KOPT-K1 (cell line): ENCODE results near the gene FLRT2.

ENCODE experiments used
- H3K27ac ChIP-seq: fragments of 200-600 bp; sonication (generic); 2 replicates; pipeline ENCODE4 v1.5.1; 2016; ENCODE audit warnings: antibody characterized with exemption, mild to moderate bottlenecking, low read depth, low read length; ENCODE audit not compliant: poor library complexity, severe bottlenecking
- H3K36me3 ChIP-seq: fragments of 200-600 bp; sonication (generic); 2 replicates; pipeline ENCODE4 v1.5.1; 2017; ENCODE audit warnings: antibody characterized with exemption, mild to moderate bottlenecking, low read length, moderate library complexity; ENCODE audit not compliant: insufficient read depth
- H3K9me3 ChIP-seq: fragments of 200-600 bp; sonication (generic); 2 replicates; pipeline ENCODE4 v1.5.1; 2017; ENCODE audit warnings: antibody characterized with exemption, low read length, mild to moderate bottlenecking; ENCODE audit not compliant: insufficient read depth, poor library complexity, severe bottlenecking

The FLRT2 gene

DNA sequence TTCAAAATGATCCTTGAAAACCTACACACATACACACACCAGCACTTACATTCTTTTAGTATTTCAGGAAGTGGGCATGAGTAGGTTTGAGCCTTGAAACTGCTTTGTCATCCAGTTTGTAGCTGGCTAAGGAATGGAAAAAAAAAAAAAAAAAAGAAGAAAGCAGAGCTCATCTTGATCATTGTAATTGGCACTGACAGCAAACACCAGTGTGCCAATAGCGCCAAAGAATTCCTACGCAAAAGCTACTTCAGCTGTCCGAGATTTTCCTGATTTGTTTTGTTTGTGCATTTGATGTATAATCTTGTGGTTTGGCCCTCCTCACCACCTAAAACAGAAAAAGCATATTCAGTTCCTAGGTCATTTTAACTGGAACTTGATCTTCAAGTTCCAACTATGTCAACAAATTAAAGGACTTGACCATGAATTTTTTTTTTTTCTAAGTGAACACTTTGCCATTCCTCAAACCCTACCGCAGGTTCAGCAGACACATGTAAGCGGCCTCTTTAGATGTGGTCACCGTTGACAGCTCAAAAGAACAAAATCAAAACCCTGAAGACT lies 57.3 kb downstream of the FLRT2 start:
- Histone ChIP-seq H3K9me3 (no peaks in the 10 kb centered on the region), H3K36me3 (no peaks in the 10 kb centered on the region), H3K27ac (no peak overlapping the region)

DNA sequence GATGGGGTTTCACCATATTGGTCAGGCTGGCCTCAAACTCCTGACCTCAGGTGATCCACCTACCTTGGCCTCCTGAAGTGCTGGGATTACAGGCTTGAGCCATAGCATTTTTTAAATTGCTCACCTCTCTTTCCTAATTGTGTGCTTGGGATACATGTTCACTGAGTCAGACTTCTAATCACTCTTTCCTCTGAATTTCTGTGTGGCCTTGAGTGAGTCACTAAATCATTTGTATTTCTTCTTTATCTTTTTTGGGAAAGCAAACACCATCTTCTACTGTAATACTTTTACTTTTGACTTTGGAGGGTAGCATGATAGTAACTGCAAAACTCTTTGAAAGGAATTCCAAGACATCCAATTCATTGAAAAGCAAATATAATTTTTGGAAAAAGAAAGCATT lies 60.8 kb downstream of the FLRT2 start:
- H3K27ac ChIP-seq: no peak overlapping the region
- no peaks in the 10 kb centered on the region for H3K9me3 ChIP-seq
- no peaks in the 10 kb centered on the region for H3K36me3 ChIP-seq

DNA sequence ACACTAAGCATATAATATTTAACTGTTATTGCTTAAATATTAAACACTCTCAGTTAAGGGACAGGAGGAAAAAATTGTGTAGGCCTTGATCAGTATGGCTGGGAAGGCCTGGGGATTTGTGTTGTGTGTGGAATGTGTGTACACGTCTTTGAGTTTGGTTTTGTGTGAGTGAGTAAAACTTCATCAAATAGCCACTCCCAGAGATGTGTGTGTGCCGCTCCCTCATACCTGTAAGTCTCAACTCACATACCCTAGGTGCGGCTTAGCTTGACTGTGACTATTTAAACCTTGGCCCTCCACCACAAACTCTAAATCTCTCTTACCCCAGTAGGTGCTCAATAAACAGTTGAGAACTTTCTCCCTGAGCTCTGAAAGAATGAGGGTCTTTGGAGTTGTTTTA lies 64.3 kb downstream of the FLRT2 start:
- Histone ChIP-seq H3K36me3 (no peaks in the 10 kb centered on the region), H3K9me3 (no peaks in the 10 kb centered on the region)

DNA sequence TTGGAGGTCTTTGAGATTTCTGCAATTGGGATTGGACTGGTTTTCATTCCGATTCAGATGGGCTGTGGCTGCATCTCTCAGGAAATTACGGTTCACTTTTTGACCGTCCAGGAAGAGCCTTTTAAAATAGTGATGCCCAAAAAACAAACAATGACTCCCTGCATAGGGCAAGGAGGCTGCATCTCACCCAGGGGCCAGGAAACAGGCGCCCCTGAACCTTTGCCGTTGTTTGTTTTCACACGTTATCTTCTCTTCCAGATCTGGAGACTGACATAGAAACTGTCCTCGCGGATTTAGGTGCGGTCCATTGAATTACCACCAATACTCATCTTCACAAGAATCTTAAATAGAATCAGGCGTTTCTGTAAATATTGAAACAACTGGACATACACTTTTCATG lies 66.0 kb downstream of the FLRT2 start:
- Histone ChIP-seq H3K9me3 (no peaks in the 10 kb centered on the region), H3K27ac (no peak overlapping the region), H3K36me3 (no peaks in the 10 kb centered on the region)

More for the DNA sequence above, 64.3 kb downstream of the FLRT2 start:
- no peak overlapping the region for H3K27ac ChIP-seq

DNA sequence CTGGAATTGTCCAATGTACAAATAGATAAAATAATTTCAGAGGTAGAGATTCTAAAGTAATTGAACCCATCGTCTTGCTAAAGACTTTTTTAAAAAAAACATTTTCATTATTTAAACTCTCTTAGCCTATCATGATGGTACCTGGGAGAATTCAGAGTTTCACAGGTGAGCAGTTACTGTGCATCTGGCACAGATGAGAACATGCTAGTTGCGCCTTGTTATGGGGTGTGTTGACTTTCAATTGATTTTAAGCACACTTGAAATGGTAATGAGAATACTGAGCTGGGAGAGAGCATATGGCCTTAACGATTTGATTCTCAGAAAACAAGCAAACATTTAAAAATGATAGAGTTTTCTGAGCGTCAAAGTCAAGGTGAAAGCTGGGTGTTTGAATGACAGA lies 66.6 kb downstream of the FLRT2 start:
- Histone ChIP-seq H3K27ac (no peak overlapping the region), H3K36me3 (no peaks in the 10 kb centered on the region), H3K9me3 (no peaks in the 10 kb centered on the region)

DNA sequence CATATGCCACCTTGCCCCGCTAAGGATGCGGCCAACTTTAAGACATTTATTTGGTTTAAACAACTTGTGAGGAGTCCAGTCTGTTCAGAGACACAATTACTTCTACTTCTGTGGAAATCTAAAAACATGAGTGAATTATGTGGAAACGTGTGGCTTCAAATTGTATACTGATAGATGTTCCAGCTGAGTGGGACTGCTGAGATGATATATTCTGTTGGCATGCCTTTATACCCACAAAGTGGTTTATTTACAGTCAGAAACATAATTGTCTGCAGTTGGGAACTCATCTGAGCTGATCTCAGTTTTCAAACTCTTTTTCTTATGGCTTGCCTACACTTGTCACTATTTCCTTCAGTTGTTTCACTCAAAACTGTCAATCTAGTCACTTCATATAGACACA lies 67.8 kb downstream of the FLRT2 start:
- H3K9me3 ChIP-seq: no peaks in the 10 kb centered on the region
- H3K27ac ChIP-seq: no peak overlapping the region
- H3K36me3 ChIP-seq: no peaks in the 10 kb centered on the region

DNA sequence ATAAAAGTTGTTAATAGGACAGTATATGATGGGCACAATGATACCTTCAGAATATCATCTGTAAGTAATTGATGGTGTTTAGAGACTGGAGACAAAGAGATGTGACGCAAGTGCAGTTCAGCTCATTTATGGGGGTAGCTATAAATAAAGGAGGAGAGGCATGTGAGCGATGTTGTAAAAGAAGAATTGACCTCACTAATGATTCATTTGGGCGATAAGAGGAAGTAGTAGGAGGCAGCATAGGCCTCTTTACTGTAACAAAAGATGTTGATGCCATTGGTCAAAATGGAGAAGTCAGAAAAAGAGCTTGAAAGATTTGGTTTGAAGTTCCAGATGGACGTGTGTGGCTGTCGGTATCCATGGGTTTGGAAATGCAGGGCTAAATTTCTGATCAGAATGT lies 70.0 kb downstream of the FLRT2 start:
- Histone ChIP-seq H3K27ac (no peak overlapping the region), H3K36me3 (no peaks in the 10 kb centered on the region), H3K9me3 (no peaks in the 10 kb centered on the region)

DNA sequence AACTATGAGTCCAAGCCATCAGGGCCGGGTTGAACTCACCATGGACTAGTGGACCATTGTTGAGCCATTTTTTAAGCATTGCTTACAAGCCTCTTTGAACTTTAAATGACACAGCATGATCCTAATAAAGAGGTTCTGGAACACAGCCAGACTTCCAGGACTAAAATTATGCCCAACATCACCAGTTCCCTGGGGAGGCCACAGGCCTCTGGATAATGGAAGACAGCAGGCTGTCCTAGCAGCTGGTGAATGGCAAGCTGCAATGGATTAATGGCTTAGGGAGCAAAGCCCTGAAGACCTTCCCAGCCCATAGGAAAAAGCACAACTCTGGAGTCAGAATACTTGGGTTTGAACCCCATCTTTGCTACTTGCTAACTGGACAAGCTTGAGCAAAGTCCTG lies 71.3 kb downstream of the FLRT2 start:
- Histone ChIP-seq H3K27ac (no peak overlapping the region), H3K9me3 (no peaks in the 10 kb centered on the region), H3K36me3 (no peaks in the 10 kb centered on the region)

DNA sequence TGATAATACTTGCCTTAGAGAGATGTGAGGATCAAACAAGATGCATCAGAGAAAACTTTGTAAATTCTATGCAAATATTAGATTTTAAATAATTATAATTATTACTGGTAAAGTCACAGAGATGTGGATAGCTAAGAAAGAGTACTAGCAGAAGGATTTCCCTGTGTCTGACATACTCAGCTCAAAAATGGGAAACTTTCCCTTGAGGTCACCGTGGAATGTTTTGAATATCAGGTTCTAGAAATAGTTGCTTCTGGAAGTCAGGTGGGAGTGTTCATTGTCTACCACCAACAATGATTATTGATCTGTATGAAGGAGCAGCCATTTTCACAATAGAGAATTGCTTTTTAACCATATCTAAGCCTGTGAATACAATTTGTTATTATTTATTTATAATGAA lies 71.7 kb downstream of the FLRT2 start:
- Histone ChIP-seq H3K36me3 (no peaks in the 10 kb centered on the region), H3K27ac (no peak overlapping the region), H3K9me3 (no peaks in the 10 kb centered on the region)

DNA sequence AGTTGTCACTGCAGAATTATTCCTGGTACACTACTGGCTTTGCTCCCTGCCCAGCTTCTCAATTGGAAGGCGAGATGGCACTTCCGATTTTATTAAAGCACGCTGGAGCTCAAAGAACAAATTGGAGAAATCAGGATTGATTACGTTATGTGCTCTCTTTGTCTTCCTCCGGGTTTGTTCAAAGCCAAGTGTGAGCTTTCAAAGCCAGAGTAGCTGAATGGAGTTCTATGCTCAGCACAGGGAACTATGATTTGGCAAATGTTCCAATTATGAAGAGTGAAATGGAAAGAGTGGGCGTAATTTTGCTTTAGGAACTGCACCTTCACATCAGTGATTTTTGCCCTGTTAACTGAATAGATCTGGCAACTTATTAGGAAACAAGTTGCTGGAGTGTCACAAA lies 72.4 kb downstream of the FLRT2 start:
- no peaks in the 10 kb centered on the region for H3K36me3 ChIP-seq
- H3K9me3 ChIP-seq: no peaks in the 10 kb centered on the region
- H3K27ac ChIP-seq: no peak overlapping the region

DNA sequence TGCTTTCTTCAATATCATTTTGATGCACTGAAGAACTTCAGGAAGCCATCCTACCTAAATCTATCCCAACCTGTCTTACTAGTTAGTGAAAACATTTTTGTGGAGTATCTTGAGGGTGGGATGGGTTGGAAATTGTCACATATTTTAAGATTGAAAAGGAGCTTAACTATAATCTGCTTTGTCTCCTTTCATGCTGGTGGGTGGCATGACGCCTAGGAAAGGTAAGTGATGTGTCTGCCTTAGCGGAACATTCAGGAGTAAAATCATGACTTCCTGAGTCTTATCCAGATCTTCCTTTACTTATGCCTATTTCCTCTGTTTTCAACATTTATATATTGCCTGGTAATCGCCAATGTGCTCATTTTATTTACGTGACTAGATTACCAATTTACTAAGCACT lies 74.1 kb downstream of the FLRT2 start:
- Histone ChIP-seq H3K27ac (no peak overlapping the region), H3K36me3 (no peaks in the 10 kb centered on the region), H3K9me3 (no peaks in the 10 kb centered on the region)

DNA sequence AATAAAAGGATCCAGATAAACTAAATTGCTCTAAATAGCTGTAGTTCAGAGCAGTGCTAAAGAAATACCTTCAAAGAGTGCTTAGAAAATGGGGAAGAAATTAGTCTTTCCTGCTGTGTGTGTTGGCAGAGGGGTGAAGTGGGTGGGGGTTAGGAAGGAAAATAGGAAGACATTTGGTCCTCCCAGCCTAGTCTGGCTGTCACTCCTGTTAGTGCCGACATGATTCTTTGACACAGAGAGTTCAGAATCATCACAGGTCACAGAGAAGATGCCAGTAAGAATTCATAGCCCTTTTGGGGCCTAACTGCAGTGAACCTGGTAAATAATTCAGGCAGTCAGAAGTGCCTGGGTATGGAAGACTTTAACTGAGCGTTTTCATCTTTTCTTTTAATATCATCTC lies 74.8 kb downstream of the FLRT2 start:
- H3K27ac ChIP-seq: no peak overlapping the region
- no peaks in the 10 kb centered on the region for H3K36me3 ChIP-seq
- H3K9me3 ChIP-seq: no peaks in the 10 kb centered on the region

DNA sequence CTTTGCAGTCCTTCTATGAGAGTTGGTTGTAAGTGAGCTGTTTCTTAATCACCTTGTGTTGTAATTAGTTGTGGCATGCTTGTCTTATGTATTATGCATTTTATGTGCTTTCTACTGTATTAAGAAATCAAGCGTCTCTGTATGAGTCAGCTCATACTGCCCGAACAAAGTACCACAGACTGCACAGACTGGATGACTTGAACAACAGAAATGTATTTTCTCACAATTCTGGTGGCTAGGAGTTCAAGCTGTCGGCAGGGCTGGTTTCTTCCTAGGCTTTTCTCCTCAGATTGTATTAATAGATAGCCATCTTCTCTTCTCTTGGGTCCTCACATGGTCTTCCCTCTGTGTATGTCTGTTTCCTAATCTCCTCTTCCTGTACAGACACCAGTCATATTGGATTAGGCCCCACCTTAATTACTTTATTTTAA lies 77.7 kb downstream of the FLRT2 start:
- no peaks in the 10 kb centered on the region for H3K9me3 ChIP-seq
- no peaks in the 10 kb centered on the region for H3K36me3 ChIP-seq
- H3K27ac ChIP-seq: no peak overlapping the region

DNA sequence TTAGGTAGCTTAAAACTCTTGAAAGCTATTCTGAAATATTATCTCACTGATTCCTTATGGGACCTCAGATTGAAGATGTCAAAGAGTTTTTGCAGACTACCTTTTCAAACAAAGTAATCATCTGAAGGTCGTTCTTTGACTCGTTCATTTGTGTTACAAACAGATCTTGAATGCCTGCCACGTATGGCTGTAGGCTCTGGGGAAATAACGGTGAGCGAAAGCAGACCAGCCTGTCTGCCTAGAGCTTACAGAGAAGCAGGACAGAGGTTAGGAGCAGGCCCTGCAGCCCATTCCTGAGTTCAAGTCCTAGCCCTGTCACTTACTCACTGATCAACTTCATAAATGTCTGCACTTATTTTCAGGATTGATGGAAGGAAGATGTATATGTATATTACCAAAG lies 83.6 kb downstream of the FLRT2 start:
- Histone ChIP-seq H3K9me3 (no peaks in the 10 kb centered on the region), H3K36me3 (no peaks in the 10 kb centered on the region)

DNA sequence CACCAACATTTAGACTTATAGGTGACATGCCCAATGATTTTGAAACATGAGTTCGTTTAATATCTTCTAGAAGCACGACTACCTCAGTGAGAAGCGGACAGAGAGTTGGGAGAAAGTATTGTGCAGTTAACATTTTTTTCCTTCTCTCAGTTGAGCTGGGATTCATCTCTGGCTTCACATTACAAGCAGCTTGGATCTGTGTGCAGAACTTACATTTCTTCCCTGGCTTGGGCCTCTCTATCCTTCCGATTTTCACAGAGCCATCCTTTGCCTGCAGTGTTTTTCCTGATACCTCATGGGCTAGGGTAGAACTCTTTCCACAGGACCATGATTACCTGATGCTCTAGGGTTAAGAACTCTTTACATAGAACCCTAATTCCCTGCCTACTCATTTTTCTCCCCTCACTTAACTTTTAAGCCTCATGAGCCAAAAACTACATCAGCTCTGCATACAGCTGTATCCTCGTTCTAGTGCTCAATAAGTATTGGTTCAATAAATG lies 86.5 kb downstream of the FLRT2 start:
- no peak overlapping the region for H3K27ac ChIP-seq
- H3K36me3 ChIP-seq: no peaks in the 10 kb centered on the region
- H3K9me3 ChIP-seq: no peaks in the 10 kb centered on the region

More for the DNA sequence above, 83.6 kb downstream of the FLRT2 start:
- no peak overlapping the region for H3K27ac ChIP-seq

DNA sequence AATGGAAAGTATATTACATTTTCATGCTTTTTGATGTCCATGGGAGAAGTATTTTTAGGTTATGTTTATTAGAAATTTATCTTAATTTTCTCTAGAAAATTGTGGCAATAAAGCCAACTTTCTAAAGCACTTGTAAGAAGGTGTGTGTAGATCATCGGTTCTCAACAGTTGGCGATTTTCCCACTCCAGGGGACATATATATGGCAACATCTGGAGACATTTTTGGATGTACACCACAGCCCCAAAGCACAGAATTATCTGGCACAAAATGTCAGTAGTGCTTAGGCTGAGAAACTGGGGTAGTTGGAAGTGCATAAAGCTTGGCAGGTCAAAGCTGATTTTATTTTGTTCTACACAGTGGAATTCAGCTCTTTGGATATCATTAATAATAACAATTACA lies 86.9 kb downstream of the FLRT2 start:
- H3K36me3 ChIP-seq: no peaks in the 10 kb centered on the region
- no peak overlapping the region for H3K27ac ChIP-seq

More for the DNA sequence above, 86.9 kb downstream of the FLRT2 start:
- H3K9me3 ChIP-seq: no peaks in the 10 kb centered on the region
